Adrenal gland (tissue), 12 donors: ENCODE measurements around the gene POLR3K. TPM values are rescaled to one million over a fixed set of nuclear protein-coding genes. Genes with fewer than 3 reads are reported as not detected.

ENCODE experiments used
- DNase-seq, 7 donors: peaks; one replicate each; pipeline ENCODE4 v3.0.0-alpha.2; 2019 to 2020
- H3K27ac ChIP-seq, 5 donors: fragments of 200-600 bp; sonication (generic) in 4 of 5; 1 replicate in 3 of 5; 2 replicates in 2 of 5; pipeline versions ENCODE4 v1.5.1 to v1.8.0; 2016 to 2020; ENCODE audit warnings: mild to moderate bottlenecking in 1 of 5
- H3K27me3 ChIP-seq: fragments of 200-600 bp; 2 replicates; pipeline ENCODE4 v1.8.0; 2021
- H3K36me3 ChIP-seq, 2 donors: fragments of 200-600 bp; replicated peaks in 1 of 2; 1 replicate in 1 of 2; 2 replicates in 1 of 2; pipeline versions ENCODE4 v1.5.1 to v1.8.0; 2018 to 2022
- H3K4me1 ChIP-seq, 2 donors: fragments of 200-600 bp; replicated peaks in 1 of 2; 1 replicate in 1 of 2; 2 replicates in 1 of 2; pipeline versions ENCODE4 v1.5.1 to v1.8.0; 2018 to 2021
- H3K4me3 ChIP-seq, 4 donors: fragments of 200-600 bp; sonication (generic) in 3 of 4; one replicate each; pipeline ENCODE4 v1.5.1; 2016 to 2018
- H3K9me3 ChIP-seq, 3 donors: fragments of 200-600 bp; sonication (generic) in 1 of 3; replicated peaks in 1 of 3; 1 replicate in 2 of 3; 2 replicates in 1 of 3; pipeline versions ENCODE4 v1.5.1 to v1.8.0; 2016 to 2021
- POLR2A ChIP-seq, 2 donors: fragments of 450-650 bp; IDR thresholded peaks; one replicate each; pipeline ENCODE4 v1.6.1; 2017; ENCODE audit warnings: antibody characterized with exemption in 2 of 2, mild to moderate bottlenecking in 2 of 2, moderate library complexity in 1 of 2
- WGBS, 4 donors: extraction: QIAGEN DNeasy Blood & Tissue Kit in 2 of 4; methylation state at CpG; one replicate each; pipeline versions ENCODE4 v1.1.5 to v1.1.7; 2013 to 2017; 5-methylcytosine and 5-hydroxymethylcytosine counted together
- intact Hi-C, 2 donors: fragments of 100-400 bp; cut with DNase I; formaldehyde crosslinking; loops; one replicate each; pipeline versions ENCODE4 v1.14.1 to v1.15.0; 2022 to 2023
- polyA plus RNA-seq, 3 donors: library from polyadenylated mRNA; stranded (reverse); fragments of 200-250 nt in 2 of 3; fragments of 350-450 nt in 1 of 3; fragmentation: Illumina TruSeq in 1 of 3; extraction: RNeasy Lipid Tissue Mini Kit (QIAGEN cat#74804) in 1 of 3; gene quantifications; one replicate each; pipeline ENCODE4 v1.2.3, GENCODE V29; 2013 to 2014
- total RNA-seq, 9 donors: library from RNA; depleted of rRNA in 4 of 9; stranded (reverse); fragments of >200 nt in 4 of 9; fragments of 120-200 nt in 1 of 9; fragmentation: NEBNext Ultra II Directional in 1 of 9; extraction: Animal tissue kit (Norgen Biotek cat#: 25700) in 1 of 9; gene quantifications; one replicate each; pipeline versions ENCODE4 v1.1.0 to v1.2.4, GENCODE V29; 2013 to 2023
- TF ChIP-seq, protein P1 (sequence below), 6 experiments: fragments of 450-650 bp in 4 of 6; fragments of 200-600 bp in 2 of 6; sonication (generic) in 1 of 6; IDR thresholded peaks; 1 replicate in 5 of 6; 2 replicates in 1 of 6; pipeline versions ENCODE4 v1.5.1 to v1.8.0; 2016 to 2021; ENCODE audit warnings: antibody characterized with exemption in 6 of 6, mild to moderate bottlenecking in 2 of 6, moderate library complexity in 1 of 6
- donor health status: healthy with polysubstance abuse.
- donor health status: Bipolar disorder and iron deficiency.
- donor health status: DM: yes; HTN: yes; CAD: no.
- donor health status: DM: no; HTN: no; CAD: no.
- donor health status: DM: no; HTN: no; CAD: no.
- donor health status: DM: yes; HTN: yes; CAD: no.

Gene POLR3K
- total and polyA plus RNA-seq, 12 donors = 3.6 to 21.4 (median 8.6) TPM

DNA sequence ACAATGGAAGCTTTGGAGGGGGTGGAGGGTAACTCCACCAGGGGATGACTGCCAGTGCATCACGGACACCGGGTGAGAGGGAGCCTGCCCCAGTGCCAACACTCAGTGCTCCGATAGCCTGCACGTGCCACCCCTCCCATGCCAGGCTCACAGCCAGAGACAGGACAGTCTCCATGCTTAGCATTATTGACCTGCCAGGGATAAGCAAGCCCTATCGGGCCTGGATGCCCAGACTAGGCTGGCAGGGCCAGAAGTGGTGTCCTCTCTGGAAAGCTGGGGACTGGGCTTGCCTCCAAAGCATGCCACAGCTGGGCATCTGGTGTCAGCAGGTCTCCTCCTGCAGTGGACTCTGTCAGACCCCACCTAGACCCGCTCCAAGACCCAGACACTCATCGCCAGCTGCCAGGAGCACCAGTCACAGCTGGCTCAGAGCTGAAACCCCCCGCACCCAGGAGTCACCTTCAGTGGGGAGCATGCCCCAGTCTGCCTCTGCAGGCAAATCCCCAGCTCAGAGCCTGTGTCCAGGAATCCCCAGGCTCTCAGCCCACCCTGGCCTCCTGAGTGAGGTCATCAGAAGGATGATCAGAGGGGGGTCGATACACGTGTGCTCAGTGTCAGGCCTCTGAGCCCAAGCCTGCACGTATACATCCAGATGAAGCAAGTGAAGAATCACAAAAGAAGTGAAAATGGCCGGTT is 20.8 kb upstream of the POLR3K start:
- DNase-seq = no peak
- Histone ChIP-seq H3K4me3 (no peak overlapping the region), H3K27me3 (no peaks in the 10 kb centered on the region), H3K36me3 (no peaks in the 10 kb centered on the region), H3K9me3 (no peaks in the 10 kb centered on the region), H3K4me1 (peaks cover 32 to 41% of the 10 kb centered on the region in 2 donors), H3K27ac (no peak overlapping the region)
- no peak for TF ChIP-seq POLR2A (IDR thresholded peaks at IDR 0.05)
- TF ChIP-seq, protein P1, sequence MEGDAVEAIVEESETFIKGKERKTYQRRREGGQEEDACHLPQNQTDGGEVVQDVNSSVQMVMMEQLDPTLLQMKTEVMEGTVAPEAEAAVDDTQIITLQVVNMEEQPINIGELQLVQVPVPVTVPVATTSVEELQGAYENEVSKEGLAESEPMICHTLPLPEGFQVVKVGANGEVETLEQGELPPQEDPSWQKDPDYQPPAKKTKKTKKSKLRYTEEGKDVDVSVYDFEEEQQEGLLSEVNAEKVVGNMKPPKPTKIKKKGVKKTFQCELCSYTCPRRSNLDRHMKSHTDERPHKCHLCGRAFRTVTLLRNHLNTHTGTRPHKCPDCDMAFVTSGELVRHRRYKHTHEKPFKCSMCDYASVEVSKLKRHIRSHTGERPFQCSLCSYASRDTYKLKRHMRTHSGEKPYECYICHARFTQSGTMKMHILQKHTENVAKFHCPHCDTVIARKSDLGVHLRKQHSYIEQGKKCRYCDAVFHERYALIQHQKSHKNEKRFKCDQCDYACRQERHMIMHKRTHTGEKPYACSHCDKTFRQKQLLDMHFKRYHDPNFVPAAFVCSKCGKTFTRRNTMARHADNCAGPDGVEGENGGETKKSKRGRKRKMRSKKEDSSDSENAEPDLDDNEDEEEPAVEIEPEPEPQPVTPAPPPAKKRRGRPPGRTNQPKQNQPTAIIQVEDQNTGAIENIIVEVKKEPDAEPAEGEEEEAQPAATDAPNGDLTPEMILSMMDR (IDR thresholded peaks at IDR 0.05) = no peak
- intact Hi-C loops = no loop called here
- WGBS, 4 donors = 74 to 88% (median 82%) methylated on average over 5 to 12 of the region's 12 CpGs

DNA sequence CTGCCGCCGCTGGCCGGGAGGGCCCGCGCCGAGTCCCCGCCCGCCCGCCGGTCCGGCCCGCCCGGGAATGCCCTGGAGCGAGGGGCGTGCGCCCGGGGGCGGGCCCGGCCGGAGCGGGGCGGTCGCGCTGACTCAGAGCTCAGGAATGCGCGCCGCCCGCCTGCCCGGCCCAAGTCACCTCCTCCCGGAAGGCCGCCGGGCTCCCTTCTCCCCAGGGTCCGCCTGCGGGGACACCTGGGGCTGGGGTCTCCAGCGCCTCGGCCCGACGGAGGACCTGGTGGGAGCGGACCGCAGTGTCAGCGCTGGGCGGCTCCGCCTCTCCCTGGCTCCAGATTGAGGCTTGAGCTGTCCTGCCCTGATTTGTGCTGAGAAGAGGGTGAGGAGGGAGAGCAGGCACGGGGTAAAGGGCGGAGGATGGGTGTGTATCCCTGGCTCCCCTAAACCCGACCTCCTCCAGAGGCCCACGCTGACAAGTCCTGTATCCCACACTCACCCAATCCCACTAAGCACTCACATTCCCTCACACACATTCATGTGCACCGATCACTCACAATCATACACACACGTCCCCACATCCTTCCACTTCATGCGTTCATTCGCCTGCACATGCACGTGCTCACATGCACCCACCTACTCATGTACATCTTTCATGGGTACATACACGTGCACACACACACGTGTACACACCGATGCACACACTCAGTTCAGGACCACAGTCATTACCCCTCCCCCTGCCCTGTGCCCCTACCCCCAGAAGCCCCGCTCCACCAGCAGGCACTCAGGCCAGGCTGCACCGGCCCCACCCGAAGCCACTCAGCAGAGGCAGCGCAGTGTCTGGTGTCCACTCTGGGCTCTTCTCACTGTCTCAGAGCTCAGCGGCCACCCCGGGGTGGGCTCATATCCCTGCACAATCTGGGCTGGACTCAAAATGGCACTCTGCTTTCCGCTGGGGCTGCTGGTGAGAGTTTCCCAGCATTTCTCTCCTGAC is 19.4 kb upstream of the POLR3K start, which contains the start of gene RHBDF1:
RHBDF1 (minus strand) TSS at position 71 of the 988 bp plus-strand sequence. CDS start 7,616 bp downstream, outside the sequence.
- Histone ChIP-seq H3K27ac (peak within 1 kb of the TSS in 4 of 5 donors; percentile 32 to 89 (median 54)), H3K4me3 (peak within 1 kb of the TSS in 2 of 4 donors; percentile 37 to 77), H3K36me3 (no peaks in the 10 kb centered on the region), H3K9me3 (no peaks in the 10 kb centered on the region), H3K27me3 (no peaks in the 10 kb centered on the region), H3K4me1 (peaks cover 24 to 34% of the 10 kb centered on the region in 2 donors)
- 20 to 66% (median 28%) methylated on average over 17 to 62 of the region's 62 CpGs for WGBS, 4 donors
- TF ChIP-seq, protein P1 (IDR thresholded peaks at IDR 0.05) = no peak
- no peak for TF ChIP-seq POLR2A (IDR thresholded peaks at IDR 0.05)
- peak in 3 of 7 donors; percentile 45 to 63 (median 63) for DNase-seq
- intact Hi-C loops = no loop called here

DNA sequence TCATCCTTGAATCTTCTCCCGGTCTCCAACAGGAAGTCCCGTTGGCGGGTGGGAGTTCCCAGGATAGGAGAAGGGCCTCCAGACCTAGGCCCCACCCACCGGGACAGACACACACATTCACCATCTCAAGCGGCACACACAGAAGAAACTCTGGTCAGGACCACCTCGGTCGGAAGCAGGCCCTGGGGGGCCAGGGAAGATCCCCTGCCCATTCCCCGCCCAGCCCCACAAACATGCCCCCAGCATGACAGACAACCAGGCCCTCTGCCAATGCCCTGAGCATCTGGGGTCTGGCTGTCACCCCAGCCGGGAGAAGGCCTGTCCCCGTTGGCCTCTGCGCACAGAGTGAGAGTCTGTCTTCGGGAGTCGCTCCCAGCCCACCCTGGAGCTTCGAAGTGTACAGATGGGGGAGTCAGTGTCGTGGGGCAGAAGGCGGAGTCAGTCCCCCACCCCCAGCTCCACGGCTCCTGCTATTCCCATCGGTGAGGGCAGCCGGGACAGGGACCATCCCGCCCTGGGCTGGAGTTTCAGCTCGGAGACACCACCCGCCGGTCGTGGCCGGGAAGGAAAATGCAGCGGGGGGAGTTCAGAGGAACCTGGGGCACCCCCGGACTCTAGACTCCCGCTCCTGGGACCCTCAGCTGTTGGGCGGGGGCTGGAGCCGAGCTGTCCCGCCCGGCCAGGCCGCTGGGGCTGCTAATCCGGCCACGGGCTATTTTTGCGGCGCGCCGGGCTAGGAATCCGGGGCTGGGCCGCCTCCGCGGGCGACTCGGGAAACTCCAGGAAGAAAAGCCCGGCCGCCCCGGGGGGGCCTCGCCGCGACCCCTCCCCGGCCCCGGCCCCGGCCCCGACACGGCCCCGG is 18.4 kb upstream of the POLR3K start:
- Histone ChIP-seq H3K9me3 (no peaks in the 10 kb centered on the region), H3K27ac (peak overlapping the region in 4 of 5 donors; percentile 32 to 89 (median 46)), H3K27me3 (no peaks in the 10 kb centered on the region), H3K36me3 (no peaks in the 10 kb centered on the region), H3K4me1 (peaks cover 13 to 24% of the 10 kb centered on the region in 2 donors), H3K4me3 (peak overlapping the region in 2 of 4 donors; percentile 37 to 77)
- no peak for TF ChIP-seq POLR2A (IDR thresholded peaks at IDR 0.05)
- TF ChIP-seq, protein P1 (IDR thresholded peaks at IDR 0.05) = peak in 1 of 6 experiments; percentile 10
- intact Hi-C loops = no loop called here
- WGBS, 4 donors = 20 to 39% (median 21%) methylated on average over 25 to 57 of the region's 57 CpGs; no CpG with 5 or more reads in 1 of the 4 donors
- peak in 3 of 7 donors; percentile 57 to 66 (median 59) for DNase-seq
